Gastrocnemius medialis (tissue), 4 donors: ENCODE measurements around the gene MEG3. TPM values are rescaled to one million over a fixed set of nuclear protein-coding genes. Genes with fewer than 3 reads are reported as not detected.
A peak's percentile ranks its signal among the peaks of the same experiment; 100 is the strongest.

Source experiments
- ATAC-seq, 2 donors: fragments of 150-250 bp; one replicate each; pipeline ENCODE4 v1.9.1; 2016
- DNase-seq, 2 donors: peaks; one replicate each; pipeline ENCODE4 v3.0.0-alpha.2; 2019
- H3K27ac ChIP-seq, 4 donors: fragments of 200-600 bp; sonication (generic); 1 replicate in 1 of 4; 2 replicates in 3 of 4; pipeline ENCODE4 v1.5.1; 2016 to 2018; ENCODE audit warnings: mild to moderate bottlenecking in 2 of 4, moderate library complexity in 1 of 4
- H3K27me3 ChIP-seq, 3 donors: fragments of 200-600 bp; sonication (generic) in 2 of 3; 1 replicate in 1 of 3; 2 replicates in 2 of 3; pipeline versions ENCODE4 v1.5.1 to v1.6.0; 2016 to 2019; ENCODE audit warnings: mild to moderate bottlenecking in 1 of 3, moderate library complexity in 1 of 3
- H3K36me3 ChIP-seq, 2 donors: fragments of 200-600 bp; sonication (generic) in 1 of 2; one replicate each; pipeline ENCODE4 v1.5.1; 2017 to 2018
- H3K4me1 ChIP-seq, 2 donors: fragments of 200-600 bp; sonication (generic) in 1 of 2; one replicate each; pipeline ENCODE4 v1.5.1; 2016 to 2017; ENCODE audit warnings: mild to moderate bottlenecking in 2 of 2
- H3K4me3 ChIP-seq, 4 donors: fragments of 200-600 bp; sonication (generic) in 3 of 4; 1 replicate in 1 of 4; 2 replicates in 3 of 4; pipeline ENCODE4 v1.5.1; 2016 to 2019; ENCODE audit warnings: mild to moderate bottlenecking in 2 of 4
- H3K9me3 ChIP-seq, 3 donors: fragments of 200-600 bp; sonication (generic) in 2 of 3; 1 replicate in 1 of 3; 2 replicates in 2 of 3; pipeline ENCODE4 v1.5.1; 2016 to 2019
- POLR2A ChIP-seq, 2 donors: fragments of 450-650 bp; IDR thresholded peaks; one replicate each; pipeline ENCODE4 v1.6.1; 2017; ENCODE audit warnings: antibody characterized with exemption in 2 of 2, mild to moderate bottlenecking in 2 of 2, moderate library complexity in 2 of 2
- in situ Hi-C, 4 donors: fragments of 200-750 bp; cut with MboI; loops; one replicate each; pipeline versions ENCODE4 v1.15.0 to v1.8.0; 2017; ENCODE audit warnings: low sequenced_read_pairs in 4 of 4
- intact Hi-C: fragments of 100-400 bp; cut with DNase I; formaldehyde crosslinking; loops from one replicate; pipeline ENCODE4 v1.15.1; 2023; ENCODE audit warnings: low total_unique reads
- total RNA-seq, 4 donors: library from RNA; depleted of rRNA; stranded (reverse); fragments of >200 nt; gene quantifications; one replicate each; pipeline versions ENCODE4 v1.1.0 to v1.2.3, GENCODE V29; 2016
- TF ChIP-seq, protein P1 (sequence below), 5 experiments: fragments of 450-650 bp in 3 of 5; fragments of 200-600 bp in 2 of 5; sonication (generic) in 2 of 5; IDR thresholded peaks in 4 of 5; conservative IDR thresholded peaks in 1 of 5; 1 replicate in 4 of 5; 2 replicates in 1 of 5; pipeline ENCODE4 v1.5.1; 2016 to 2019; ENCODE audit warnings: antibody characterized with exemption in 5 of 5, mild to moderate bottlenecking in 3 of 5, moderate library complexity in 3 of 5

MEG3 gene
- total RNA-seq, 4 donors from 2014 or later = 2.7 to 30.7 (median 5.2) TPM

DNA sequence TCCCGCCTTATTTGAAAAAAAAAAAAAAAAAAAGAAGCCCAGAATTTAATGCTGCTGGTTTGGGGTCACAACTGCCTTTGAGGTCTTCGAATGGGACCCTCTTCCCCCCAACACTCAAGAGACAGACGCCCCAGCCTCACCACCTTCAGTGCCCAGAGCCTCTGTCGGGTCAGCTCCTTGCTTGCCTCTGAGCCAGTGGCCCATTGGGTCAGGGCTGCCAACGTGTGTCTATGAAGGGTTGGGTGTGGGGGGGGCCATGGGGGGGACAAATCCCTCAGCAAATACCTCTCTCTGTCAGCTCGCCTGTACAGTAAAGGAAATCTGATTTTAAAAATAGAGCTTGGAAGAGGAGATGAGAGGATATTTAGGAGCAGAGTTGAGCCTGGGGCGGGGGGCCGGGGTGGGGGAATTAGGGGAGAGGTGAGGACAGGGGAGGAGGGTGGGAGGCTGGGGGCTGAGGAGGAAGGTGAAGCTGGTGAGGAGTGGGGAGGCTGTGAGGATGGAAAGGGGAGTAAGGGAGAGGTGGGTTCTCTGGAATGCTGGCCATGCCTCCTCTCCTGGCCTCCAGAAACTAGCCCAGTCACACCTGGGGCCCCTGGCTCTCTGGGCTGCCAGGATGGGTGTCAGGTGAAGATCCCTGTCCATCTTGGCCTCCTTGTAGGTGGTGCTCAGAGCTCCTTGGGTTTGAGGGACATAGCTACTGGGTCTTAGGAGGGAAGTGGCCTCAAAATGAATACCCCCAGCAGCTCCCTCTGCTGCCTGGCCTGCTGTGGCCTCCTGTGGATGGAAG lies 64.3 kb downstream of the MEG3 start:
- no peak overlapping the region for H3K27ac ChIP-seq
- no peaks in the 10 kb centered on the region for H3K4me1 ChIP-seq
- no peak for TF ChIP-seq POLR2A (IDR thresholded peaks at IDR 0.05)
- TF ChIP-seq, protein P1, sequence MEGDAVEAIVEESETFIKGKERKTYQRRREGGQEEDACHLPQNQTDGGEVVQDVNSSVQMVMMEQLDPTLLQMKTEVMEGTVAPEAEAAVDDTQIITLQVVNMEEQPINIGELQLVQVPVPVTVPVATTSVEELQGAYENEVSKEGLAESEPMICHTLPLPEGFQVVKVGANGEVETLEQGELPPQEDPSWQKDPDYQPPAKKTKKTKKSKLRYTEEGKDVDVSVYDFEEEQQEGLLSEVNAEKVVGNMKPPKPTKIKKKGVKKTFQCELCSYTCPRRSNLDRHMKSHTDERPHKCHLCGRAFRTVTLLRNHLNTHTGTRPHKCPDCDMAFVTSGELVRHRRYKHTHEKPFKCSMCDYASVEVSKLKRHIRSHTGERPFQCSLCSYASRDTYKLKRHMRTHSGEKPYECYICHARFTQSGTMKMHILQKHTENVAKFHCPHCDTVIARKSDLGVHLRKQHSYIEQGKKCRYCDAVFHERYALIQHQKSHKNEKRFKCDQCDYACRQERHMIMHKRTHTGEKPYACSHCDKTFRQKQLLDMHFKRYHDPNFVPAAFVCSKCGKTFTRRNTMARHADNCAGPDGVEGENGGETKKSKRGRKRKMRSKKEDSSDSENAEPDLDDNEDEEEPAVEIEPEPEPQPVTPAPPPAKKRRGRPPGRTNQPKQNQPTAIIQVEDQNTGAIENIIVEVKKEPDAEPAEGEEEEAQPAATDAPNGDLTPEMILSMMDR (IDR thresholded peaks at IDR 0.05 in 4 of 5, conservative IDR thresholded peaks at IDR 0.05 in 1 of 5) = no peak
- in situ Hi-C loops (no loop called here), intact Hi-C loops (no loop called here)
- no peak for ATAC-seq
- H3K9me3 ChIP-seq = no peaks in the 10 kb centered on the region
- peak in 1 of 2 donors; percentile 3 for DNase-seq
- H3K36me3 ChIP-seq = no peaks in the 10 kb centered on the region
- no peaks in the 10 kb centered on the region for H3K27me3 ChIP-seq
- H3K4me3 ChIP-seq = no peak overlapping the region

DNA sequence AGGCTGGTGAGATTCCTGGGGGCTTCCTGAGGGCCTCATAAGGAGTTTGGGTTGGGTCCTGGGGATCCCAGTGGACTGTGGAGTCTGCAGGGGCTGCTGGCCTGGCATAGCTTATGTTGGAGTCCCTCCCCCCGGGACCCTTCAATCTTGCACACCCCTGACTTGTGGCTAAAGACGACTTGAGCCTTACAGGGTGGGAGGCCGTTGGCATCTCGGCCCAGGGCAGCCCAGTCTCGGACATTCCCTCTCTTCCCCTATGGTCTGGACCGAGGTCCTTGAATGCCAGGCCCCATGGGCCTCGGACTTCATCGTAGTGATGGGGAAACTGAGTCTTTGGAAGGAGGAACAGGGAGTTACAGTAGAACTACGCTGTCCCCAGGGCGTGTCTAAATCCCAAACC lies 65.1 kb downstream of the MEG3 start:
- ATAC-seq = no peak
- Histone ChIP-seq H3K36me3 (no peaks in the 10 kb centered on the region), H3K27ac (no peak overlapping the region), H3K9me3 (no peaks in the 10 kb centered on the region), H3K4me1 (no peaks in the 10 kb centered on the region), H3K4me3 (no peak overlapping the region), H3K27me3 (no peaks in the 10 kb centered on the region)
- intact Hi-C loops = no loop called here
- TF ChIP-seq, protein P1 (IDR thresholded peaks at IDR 0.05 in 4 of 5, conservative IDR thresholded peaks at IDR 0.05 in 1 of 5) = no peak
- no peak for TF ChIP-seq POLR2A (IDR thresholded peaks at IDR 0.05)
- peak in 1 of 2 donors; percentile 4 for DNase-seq
- in situ Hi-C loops = no loop called here

DNA sequence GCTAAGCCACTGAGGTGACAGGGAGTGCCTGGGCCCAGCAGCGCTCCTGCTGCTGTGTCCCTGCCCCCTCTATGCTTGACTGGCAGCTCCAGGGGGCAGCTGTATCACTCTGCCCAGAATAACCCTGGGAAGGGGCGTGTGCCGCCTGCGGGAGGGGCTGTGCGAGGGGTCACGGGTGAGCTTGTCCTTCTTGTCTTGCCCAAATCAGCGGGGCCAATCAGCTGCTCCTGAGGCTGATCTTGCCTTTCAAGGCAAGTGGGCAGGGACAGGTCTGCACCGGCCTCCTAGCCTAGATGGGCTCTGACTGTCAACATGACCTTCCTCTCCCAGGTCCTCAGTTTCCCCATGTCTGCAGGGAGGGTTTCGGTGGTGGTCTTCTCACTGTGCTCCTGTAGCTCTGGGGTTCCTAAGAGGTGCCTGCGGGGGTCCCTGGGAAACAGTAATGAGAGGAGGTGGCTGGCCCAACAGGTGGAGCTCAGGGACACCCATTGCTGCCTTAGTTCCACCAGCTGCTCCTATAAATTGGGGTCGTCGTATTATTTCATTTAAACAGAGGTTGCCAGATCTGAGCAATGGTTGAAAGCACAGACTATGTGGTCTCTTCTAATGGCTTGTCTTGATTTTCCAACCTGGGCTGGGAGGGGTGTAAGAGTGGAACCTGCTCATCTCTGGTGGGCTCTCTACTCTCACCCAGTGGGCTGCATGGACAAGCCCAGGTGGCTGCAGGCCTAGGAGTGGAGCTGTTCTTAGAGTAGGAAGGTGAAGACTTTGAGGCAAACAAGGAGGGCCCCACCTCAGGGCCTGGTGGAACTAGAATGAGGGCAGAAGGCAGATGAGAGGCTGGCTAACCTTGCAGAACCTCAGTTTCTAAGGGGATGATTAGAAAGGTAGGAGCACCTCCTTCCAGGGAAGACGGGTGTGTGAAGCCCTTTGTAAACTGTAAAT lies 65.9 kb downstream of the MEG3 start:
- no peak overlapping the region for H3K4me3 ChIP-seq
- H3K9me3 ChIP-seq = no peaks in the 10 kb centered on the region
- no peak overlapping the region for H3K27ac ChIP-seq
- ATAC-seq (no peak), DNase-seq (peak in 1 of 2 donors; percentile 5)
- intact Hi-C loops (no loop called here), in situ Hi-C loops (no loop called here)
- TF ChIP-seq POLR2A (IDR thresholded peaks at IDR 0.05) = no peak
- TF ChIP-seq, protein P1 (IDR thresholded peaks at IDR 0.05 in 4 of 5, conservative IDR thresholded peaks at IDR 0.05 in 1 of 5) = no peak
- H3K27me3 ChIP-seq = no peaks in the 10 kb centered on the region
- no peaks in the 10 kb centered on the region for H3K36me3 ChIP-seq
- H3K4me1 ChIP-seq = no peaks in the 10 kb centered on the region

DNA sequence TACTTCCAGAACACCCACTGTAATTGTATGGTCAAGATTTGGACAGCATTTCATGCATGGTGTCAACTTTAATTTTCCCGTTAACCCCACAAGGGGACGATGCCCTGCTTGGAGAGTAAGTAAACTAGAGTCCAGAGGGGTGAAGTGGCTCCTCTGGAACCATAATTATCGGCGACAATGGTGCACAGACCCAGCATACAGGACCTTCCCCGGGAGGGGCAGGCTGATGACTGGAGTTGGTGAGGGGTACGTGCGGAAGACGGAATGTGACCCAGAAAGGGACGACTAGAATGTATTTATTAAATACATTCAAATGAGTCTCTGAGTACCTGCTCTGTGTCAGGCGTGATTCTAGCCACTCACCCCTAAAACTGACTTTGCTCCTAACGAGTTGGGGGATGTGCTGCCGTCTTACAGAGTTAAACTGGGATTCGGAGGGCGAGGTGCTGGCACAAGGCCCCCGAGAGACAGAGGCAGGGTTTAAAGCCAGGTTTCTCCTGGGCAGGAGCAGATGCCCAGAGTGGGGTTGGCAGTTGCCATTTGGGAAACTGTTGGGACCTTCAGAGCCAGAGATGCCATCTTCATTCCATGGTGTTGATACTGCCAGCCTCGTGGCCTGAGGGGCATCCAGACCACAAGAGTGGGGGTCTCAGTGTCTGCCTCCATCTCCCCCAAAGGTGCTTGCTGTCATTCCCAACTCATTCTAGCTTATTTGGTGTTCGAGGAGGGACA lies 66.7 kb downstream of the MEG3 start:
- Histone ChIP-seq H3K4me1 (no peaks in the 10 kb centered on the region), H3K36me3 (no peaks in the 10 kb centered on the region), H3K9me3 (no peaks in the 10 kb centered on the region), H3K27ac (no peak overlapping the region), H3K27me3 (no peaks in the 10 kb centered on the region), H3K4me3 (no peak overlapping the region)
- TF ChIP-seq, protein P1 (IDR thresholded peaks at IDR 0.05 in 4 of 5, conservative IDR thresholded peaks at IDR 0.05 in 1 of 5) = no peak
- no peak for TF ChIP-seq POLR2A (IDR thresholded peaks at IDR 0.05)
- ATAC-seq (no peak), DNase-seq (no peak)
- in situ Hi-C loops (no loop called here), intact Hi-C loops (no loop called here)
